A549 (cell line): ENCODE results near the gene PREPL. TPM values are rescaled to one million over a fixed set of nuclear protein-coding genes. Genes with fewer than 3 reads are reported as not detected.

ENCODE experiments used
- ATAC-seq, 2 experiments: fragments of 200-7000 bp in 1 of 2; fragments of >200 bp in 1 of 2; cut with Nextera tagmentation in 1 of 2; cut with Tn5 transposase in 1 of 2; 3 replicates each; pipeline versions ENCODE4 v1.8.0 to v1.9.1; 2018 to 2020; ENCODE audit warnings: mild to moderate bottlenecking in 1 of 2, moderate library complexity in 1 of 2
- CTCF ChIA-PET: fragments of 300-600 bp; sonication (Branson Sonifier 250); formaldehyde crosslinking; extraction: SDS; loops from one replicate; lab custom pipeline; 2021; ENCODE audit warnings: antibody characterized with exemption, inconsistent platforms; lab: Yijun Ruan, JAX
- POLR2A ChIA-PET: fragments of 350-600 bp; formaldehyde crosslinking; extraction: SDS; loops from one replicate; lab custom pipeline; 2021; ENCODE audit warnings: antibody characterized with exemption, inconsistent platforms; lab: Yijun Ruan, JAX
- DNase-seq, 2 experiments: peaks; one replicate each; pipeline versions ENCODE4 v3.0.0 to v3.0.0-alpha.2; 2011 to 2016; ENCODE audit warnings: low read depth in 1 of 2, low spot score in 1 of 2
- FAIRE-seq: peaks from 2 replicates; lab custom pipeline; 2011; peaks lifted over from hg19 to GRCh38; lab: Jason Lieb, UNC
- H3K27ac ChIP-seq, 2 experiments: fragments of >200 bp; sonication (Bioruptor Twin); formaldehyde crosslinking; 3 replicates each; pipeline ENCODE4 v1.5.1; 2016 to 2017
- H3K4me1 ChIP-seq: fragments of >200 bp; sonication (Bioruptor Twin); formaldehyde crosslinking; 3 replicates; pipeline ENCODE4 v1.6.1; 2016
- H3K4me2 ChIP-seq: fragments of >200 bp; sonication (Bioruptor Twin); formaldehyde crosslinking; 3 replicates; pipeline ENCODE4 v1.6.1; 2016
- H3K4me3 ChIP-seq: fragments of >200 bp; sonication (Bioruptor Twin); formaldehyde crosslinking; 3 replicates; pipeline ENCODE4 v1.5.1; 2016
- H3K9me3 ChIP-seq: fragments of >200 bp; sonication (Bioruptor Twin); formaldehyde crosslinking; 3 replicates; pipeline ENCODE4 v1.6.1; 2016
- BCL3 ChIP-seq: fragments of >200 bp; sonication (Bioruptor Twin); formaldehyde crosslinking; IDR thresholded peaks from 3 replicates; pipeline ENCODE4 v1.6.1; 2016
- CEBPB ChIP-seq, 2 experiments: fragments of >200 bp in 1 of 2; sonication (Bioruptor Twin) in 1 of 2; formaldehyde crosslinking in 1 of 2; IDR thresholded peaks; 2 replicates each; pipeline ENCODE4 v1.6.1; 2012 to 2016
- CTCF ChIP-seq: fragments of >200 bp; sonication (Bioruptor Twin); formaldehyde crosslinking; IDR thresholded peaks from 3 replicates; pipeline ENCODE4 v1.5.1; 2016
- EP300 ChIP-seq, 2 experiments: fragments of >200 bp; sonication (Bioruptor Twin); formaldehyde crosslinking; IDR thresholded peaks; 2 replicates in 1 of 2; 3 replicates in 1 of 2; pipeline ENCODE4 v1.6.1; 2016 to 2017
- FOSL2 ChIP-seq, 2 experiments: fragments of 450-650 bp in 1 of 2; fragments of >200 bp in 1 of 2; sonication (Bioruptor Twin) in 1 of 2; formaldehyde crosslinking; IDR thresholded peaks; 2 replicates each; pipeline versions ENCODE4 v1.5.0 to v1.6.1; 2016 to 2020; ENCODE audit warnings: mild to moderate bottlenecking in 1 of 2, moderate library complexity in 1 of 2
- HES2 ChIP-seq: fragments of >200 bp; sonication (Bioruptor Twin); formaldehyde crosslinking; IDR thresholded peaks from 2 replicates; pipeline ENCODE4 v1.6.1; 2016
- HOXA7 ChIP-seq: fragments of 250-450 bp; sonication (Bioruptor Pico); IDR thresholded peaks from 2 replicates; pipeline ENCODE4 v1.5.0; 2020; ENCODE audit warnings: mild to moderate bottlenecking, moderate library complexity
- HOXB13 ChIP-seq: fragments of 250-450 bp; sonication (Bioruptor Pico); IDR thresholded peaks from 2 replicates; pipeline ENCODE4 v1.5.0; 2020; ENCODE audit warnings: low read depth, mild to moderate bottlenecking, moderate library complexity
- HOXB5 ChIP-seq: fragments of 250-450 bp; sonication (Bioruptor Pico); IDR thresholded peaks from 2 replicates; pipeline ENCODE4 v1.5.0; 2020; ENCODE audit warnings: mild to moderate bottlenecking, moderate library complexity
- JUN ChIP-seq, 2 experiments: fragments of >200 bp; sonication (Bioruptor Twin); formaldehyde crosslinking; IDR thresholded peaks; 2 replicates in 1 of 2; 3 replicates in 1 of 2; pipeline ENCODE4 v1.6.1; 2016 to 2017
- JUNB ChIP-seq: fragments of >200 bp; sonication (Bioruptor Twin); formaldehyde crosslinking; IDR thresholded peaks from 2 replicates; pipeline ENCODE4 v1.6.1; 2016
- KDM5A ChIP-seq: fragments of 200-600 bp; sonication (generic); IDR thresholded peaks from 2 replicates; pipeline ENCODE4 v1.6.1; 2016; ENCODE audit warnings: antibody characterized with exemption, mild to moderate bottlenecking
- MAX ChIP-seq: IDR thresholded peaks from 2 replicates; pipeline ENCODE4 v1.6.1; 2012
- MAZ ChIP-seq: fragments of 150-350 bp; IDR thresholded peaks from 2 replicates; pipeline ENCODE4 v1.6.1; 2014; ENCODE audit warnings: antibody characterized with exemption, low read depth, low read length, borderline replicate concordance
- NFE2L2 ChIP-seq: fragments of 150-350 bp; conservative IDR thresholded peaks from 2 replicates; pipeline ENCODE4 v1.6.1; 2014; ENCODE audit warnings: low read length
- NPAS2 ChIP-seq: fragments of 250-450 bp; sonication (Bioruptor Pico); IDR thresholded peaks from 2 replicates; pipeline ENCODE4 v1.8.0; 2022; ENCODE audit warnings: mild to moderate bottlenecking, moderate library complexity, borderline replicate concordance
- NR3C1 ChIP-seq: fragments of >200 bp; sonication (Bioruptor Twin); formaldehyde crosslinking; IDR thresholded peaks from 3 replicates; pipeline ENCODE4 v1.6.1; 2017
- PBX3 ChIP-seq: IDR thresholded peaks from 2 replicates; pipeline ENCODE4 v1.6.1; 2012
- POLR2A ChIP-seq: IDR thresholded peaks from 2 replicates; pipeline ENCODE4 v1.6.1; 2012; ENCODE audit warnings: mild to moderate bottlenecking, low read length
- POLR2AphosphoS2 ChIP-seq: conservative IDR thresholded peaks from 2 replicates; pipeline ENCODE4 v1.6.1; 2012; ENCODE audit warnings: low read length, improper control_type of control experiment, inconsistent platforms
- RCOR1 ChIP-seq: fragments of 150-350 bp; IDR thresholded peaks from 2 replicates; pipeline ENCODE4 v1.6.1; 2014; ENCODE audit warnings: antibody characterized with exemption, low read length, low read depth
- SMC3 ChIP-seq: fragments of >200 bp; sonication (Bioruptor Twin); formaldehyde crosslinking; IDR thresholded peaks from 3 replicates; pipeline ENCODE4 v1.6.1; 2018; ENCODE audit warnings: inconsistent platforms
- TFCP2L1 ChIP-seq: fragments of 250-450 bp; sonication (Bioruptor Pico); IDR thresholded peaks from 2 replicates; pipeline ENCODE4 v1.5.0; 2021; ENCODE audit warnings: mild to moderate bottlenecking
- USF2 ChIP-seq: fragments of 450-650 bp; IDR thresholded peaks from 2 replicates; pipeline ENCODE4 v1.6.1; 2014; ENCODE audit warnings: antibody characterized with exemption
- ZC3H11A ChIP-seq: fragments of 450-650 bp; IDR thresholded peaks from 2 replicates; pipeline ENCODE4 v1.6.1; 2014; ENCODE audit warnings: antibody characterized with exemption, mild to moderate bottlenecking
- ZSCAN20 ChIP-seq: fragments of 250-450 bp; sonication (Bioruptor Pico); IDR thresholded peaks from 2 replicates; pipeline ENCODE4 v1.8.0; 2022; ENCODE audit warnings: mild to moderate bottlenecking, moderate library complexity
- WGBS: methylation state at CpG from one replicate; pipeline ENCODE4 v1.1.6; 2017; ENCODE audit errors: missing lambda C conversion rate; 5-methylcytosine and 5-hydroxymethylcytosine counted together
- polyA plus RNA-seq, 4 experiments: library from polyadenylated mRNA; depleted of rRNA in 3 of 4; stranded (reverse); fragments of >200 nt; fragmentation: RNase III in 1 of 4; extraction: RNeasy Plus Mini Kit Qiagen cat#74134 plus additional on column Dnase treatment in 1 of 4; gene quantifications; 2 replicates in 3 of 4; 3 replicates in 1 of 4; pipeline ENCODE4 v1.2.3, GENCODE V29; 2011 to 2017

PREPL gene
- polyA plus RNA-seq, 2 of the 4 experiments (the other 2 are of a cell fraction), result 28.7 to 92.7 TPM

GRCh38 chr2:44291281-44292248, 69.7 kb downstream of the PREPL start (continued):
- TF ChIP-seq BCL3 (peak; percentile 98), CEBPB (IDR thresholded peaks at IDR 0.05) (peak; percentile 94), POLR2AphosphoS2 (no peak), HOXB5 (CRISPR knock-in tag) (peak; percentile 97), FOSL2 (IDR thresholded peaks at IDR 0.05) (peak; percentile 97), FOSL2 (CRISPR knock-in tag; IDR thresholded peaks at IDR 0.05) (peak; percentile 95), ZC3H11A (no peak), USF2 (no peak), RCOR1 (no peak), HOXB13 (no peak), HES2 (0 out of 2 replicates have a peak, but pooled peaks have one; percentile 37), KDM5A (no peak), NR3C1 (no peak), JUNB (peak; percentile 99), EP300 (IDR thresholded peaks at IDR 0.05) (peak; percentile 91 to 93), TFCP2L1 (CRISPR knock-in tag) (no peak), ZSCAN20 (CRISPR knock-in tag) (no peak)
- TF ChIP-seq, all 56 proteins: peak for 18

- FAIRE-seq, result peak; percentile 90
- POLR2A ChIA-PET, result interaction anchor here (0.6 to 0.7 kb wide), 2 partner anchors 12 to 99 kb away, joined by 3 read pairs; no protein-coding TSS in a partner anchor
- CTCF ChIA-PET, result interaction anchor here (4.1 to 15.7 kb wide), 3 partner anchors 15 to 201 kb away, joined by 53 to 548 read pairs (median 78); partner anchors contain the start of gene SLC3A1
- H3K4me1 ChIP-seq, result peaks cover 74% of the 10 kb centered on the region
- ATAC-seq, result peak in 1 of 2 experiments; percentile 23; a peak in 3 of 6 replicates
- no peaks in the 10 kb centered on the region for H3K9me3 ChIP-seq
- TF ChIP-seq CEBPB (IDR thresholded peaks at IDR 0.05) (peak; percentile 29 to 52; a peak in 1 of 4 replicates), NFE2L2 (no peak), HOXA7 (0 out of 2 replicates have a peak, but pooled peaks have one; percentile 43), FOSL2 (IDR thresholded peaks at IDR 0.05) (no peak), FOSL2 (CRISPR knock-in tag; IDR thresholded peaks at IDR 0.05) (peak; percentile 59)
- DNase-seq, result peak in 1 of 2 experiments; percentile 77
- H3K4me3 ChIP-seq, result peak overlapping the region; percentile 16; the same call in 1 of the 3 replicates
- 9% methylated on average over 4 of the region's 4 CpGs for WGBS
- peak overlapping the region; percentile 90 for H3K4me2 ChIP-seq
- H3K27ac ChIP-seq, result peak overlapping the region; percentile 92 to 96
Observed at GRCh38 chr2:44290261-44290660, 71.0 kb downstream of the PREPL start.

GRCh38 chr2:44286884-44287638, 74.2 kb downstream of the PREPL start:
- Histone ChIP-seq H3K27ac (peak overlapping the region; percentile 92 to 96), H3K4me2 (peak overlapping the region; percentile 83), H3K4me3 (peak overlapping the region; percentile 14; the same call in 1 of the 3 replicates), H3K9me3 (no peaks in the 10 kb centered on the region), H3K4me1 (peaks cover 70% of the 10 kb centered on the region)
- 12% methylated on average over 6 of the region's 6 CpGs for WGBS
- ChIA-PET POLR2A (interaction anchor here (1.5 kb wide), 1 partner anchor 119 kb away, joined by 4 read pairs; no protein-coding TSS in a partner anchor), CTCF (interaction anchor here (0.6 to 15.7 kb wide), 4 partner anchors 10 to 243 kb away, joined by 3 to 548 read pairs (median 6); no protein-coding TSS in a partner anchor)
- DNase-seq, result peak in 1 of 2 experiments; percentile 56
- FAIRE-seq, result no peak
- peak in 1 of 2 experiments; percentile 14; a peak in 3 of 6 replicates for ATAC-seq
- TF ChIP-seq EP300 (IDR thresholded peaks at IDR 0.05), result peak; percentile 47 to 50; a peak in 2 of 5 replicates
- TF ChIP-seq NPAS2 (CRISPR knock-in tag), result no peak
- TF ChIP-seq CTCF, result no peak
- TF ChIP-seq PBX3, result 0 out of 2 replicates have a peak, but pooled peaks have one; percentile 28
- TF ChIP-seq CEBPB (IDR thresholded peaks at IDR 0.05), result peak; percentile 69 to 78
- TF ChIP-seq JUN (IDR thresholded peaks at IDR 0.05), result peak; percentile 39 to 43; a peak in 2 of 5 replicates
- 0 out of 3 replicates have a peak, but pooled peaks have one; percentile 6 for TF ChIP-seq SMC3
- TF ChIP-seq HOXA7, result no peak
- TF ChIP-seq POLR2A, result no peak
- no peak for TF ChIP-seq RCOR1
- no peak for TF ChIP-seq KDM5A
- TF ChIP-seq MAX, result peak; percentile 77
- TF ChIP-seq MAZ, result no peak
